ENCODE results near the gene GJA3.

Gene GJA3

GRCh38 chr13:20160306-20161274 is at the start of gene GJA3:
GJA3 (minus strand) TSS chr13:20161052; CDS start chr13:20143288, 17,764 bp downstream.
- peak in 1 of 2 experiments; percentile 46 for DNase-seq (ENCODE audit: low read depth in 2 of 2)

GRCh38 chr13:20209948-20210347 is 49.1 kb upstream of the GJA3 start:
- no peak for DNase-seq (ENCODE audit: low read depth in 2 of 2)

DNA sequence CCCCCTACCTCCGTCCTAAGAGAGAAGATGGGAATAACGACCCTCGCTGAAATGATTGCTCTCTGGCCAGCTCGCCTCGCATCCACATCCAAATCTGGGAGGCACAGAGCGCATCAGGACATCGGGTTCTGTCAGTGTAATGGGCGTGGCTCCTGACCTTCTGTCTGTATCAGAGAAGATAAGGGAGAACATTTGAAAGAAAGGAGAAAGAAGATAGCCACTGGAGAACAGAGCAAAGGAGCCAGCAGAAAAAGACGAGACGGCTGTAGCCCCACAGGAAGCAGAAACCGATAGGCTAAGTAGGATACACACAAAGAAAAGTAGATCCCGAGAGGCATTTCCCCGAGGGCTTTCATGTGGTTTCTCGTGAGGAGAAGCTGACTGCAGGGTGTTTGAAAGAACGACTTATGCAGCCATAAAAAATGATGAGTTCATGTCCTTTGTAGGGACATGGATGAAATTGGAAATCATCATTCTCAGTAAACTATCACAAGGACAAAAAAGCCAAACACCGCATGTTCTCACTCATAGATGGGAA is 45.9 kb upstream of the GJA3 start:
- no peak for DNase-seq (ENCODE audit: low read depth in 2 of 2)

DNA sequence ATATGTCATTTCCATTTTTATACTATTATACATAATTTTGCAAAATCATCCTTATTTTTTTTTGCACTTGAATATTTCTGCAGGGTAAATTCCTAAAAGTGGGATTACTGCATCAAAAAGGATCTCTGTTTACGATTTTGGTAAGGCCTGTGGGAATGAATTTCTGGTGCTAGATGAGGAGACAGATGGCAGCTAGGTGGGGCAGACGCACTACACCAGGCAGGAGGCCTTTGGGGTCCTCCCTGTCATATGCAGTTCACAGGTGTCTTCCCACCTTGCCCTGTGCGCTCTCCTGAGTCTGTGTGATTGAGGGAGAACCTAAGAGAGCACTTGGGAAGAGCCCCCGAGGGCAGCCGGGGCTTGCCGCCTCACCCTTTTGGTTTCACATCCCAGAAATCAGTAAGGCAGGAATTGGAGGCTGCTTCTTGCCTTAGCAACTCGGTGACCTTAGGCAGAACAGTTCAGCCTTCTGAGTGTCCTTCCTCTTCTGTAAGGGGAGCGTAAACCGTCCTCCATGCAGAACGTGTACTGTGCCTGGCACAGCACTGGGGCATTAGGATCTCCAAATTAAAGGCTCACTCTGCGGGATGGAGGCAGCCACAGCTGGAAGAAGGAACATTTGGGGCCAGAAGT is 45.3 kb upstream of the GJA3 start:
- DNase-seq (ENCODE audit: low read depth in 2 of 2) = no peak

GRCh38 chr13:20198781-20199180 is 37.9 kb upstream of the GJA3 start:
- no peak for DNase-seq (ENCODE audit: low read depth in 2 of 2)

GRCh38 chr13:20197361-20197834 is 36.5 kb upstream of the GJA3 start:
- DNase-seq (ENCODE audit: low read depth in 2 of 2) = no peak

- DNase-seq (ENCODE audit: low read depth in 2 of 2) = no peak
These were observed 34.9 kb upstream of the GJA3 start for GRCh38 chr13:20195801-20196200.

- peak in 1 of 2 experiments; percentile 16 for DNase-seq (ENCODE audit: low read depth in 2 of 2)
These were observed 33.2 kb upstream of the GJA3 start for GRCh38 chr13:20193907-20194631.

DNA sequence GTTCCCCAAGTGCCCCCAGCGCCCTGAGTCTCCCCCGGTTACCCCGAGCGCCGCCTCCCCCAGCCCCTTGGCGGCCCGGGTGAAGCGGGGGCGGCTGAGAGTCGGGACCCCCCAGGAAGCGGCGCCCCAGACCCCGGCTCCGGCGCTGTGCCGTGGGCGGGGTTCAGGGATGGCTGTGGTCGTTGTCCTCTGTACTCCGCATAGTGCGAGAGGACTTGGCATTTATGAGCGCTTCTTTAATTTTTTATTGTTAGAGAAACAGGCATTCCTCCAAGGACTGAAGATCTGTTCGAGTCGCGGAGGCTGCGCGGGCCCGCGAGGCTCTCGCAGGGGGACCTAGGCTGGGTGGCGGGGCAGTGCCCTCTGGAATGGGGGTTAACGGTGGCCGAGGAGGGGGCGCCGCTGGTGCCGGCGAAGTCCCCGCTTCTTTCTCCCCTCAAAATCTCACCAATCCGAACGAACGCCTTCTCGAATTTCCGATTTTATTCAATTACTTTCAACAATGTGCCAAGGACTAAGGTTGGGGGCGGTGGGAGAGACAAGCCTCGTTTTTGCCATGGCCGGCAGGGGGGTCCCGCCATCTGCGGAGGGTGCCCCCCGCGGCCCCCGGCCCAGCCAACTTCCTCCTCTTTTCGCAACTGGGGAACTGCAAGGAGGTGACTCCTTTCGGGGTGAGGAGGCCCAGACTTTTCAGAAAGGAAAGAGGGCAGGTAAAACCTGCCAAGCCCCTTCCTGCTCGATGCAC is 32.5 kb upstream of the GJA3 start:
- DNase-seq (ENCODE audit: low read depth in 2 of 2) = no peak

DNA sequence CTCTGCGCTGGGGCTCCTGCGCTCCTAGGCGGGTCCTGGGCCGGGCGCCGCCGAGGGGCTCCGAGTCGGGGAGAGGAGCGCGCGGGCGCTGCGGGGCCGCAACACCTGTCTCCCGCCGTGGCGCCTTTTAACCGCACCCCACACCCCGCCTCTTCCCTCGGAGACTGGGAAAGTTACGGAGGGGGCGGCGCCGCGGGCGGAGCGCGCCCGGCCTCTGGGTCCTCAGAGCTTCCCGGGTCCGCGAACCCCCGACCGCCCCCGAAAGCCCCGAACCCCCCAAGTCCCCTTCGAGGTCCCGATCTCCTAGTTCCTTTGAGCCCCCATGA is 31.9 kb upstream of the GJA3 start, which contains the start of gene GJB2:
TSS of gene GJB2 (minus strand) at position 103 of the 326 bp plus-strand sequence. CDS start 3,357 bp downstream, outside the sequence.
- no peak for DNase-seq (ENCODE audit: low read depth in 2 of 2)

- no peak for DNase-seq (ENCODE audit: low read depth in 2 of 2)
These were observed 31.4 kb upstream of the GJA3 start for GRCh38 chr13:20192158-20192835.

DNA sequence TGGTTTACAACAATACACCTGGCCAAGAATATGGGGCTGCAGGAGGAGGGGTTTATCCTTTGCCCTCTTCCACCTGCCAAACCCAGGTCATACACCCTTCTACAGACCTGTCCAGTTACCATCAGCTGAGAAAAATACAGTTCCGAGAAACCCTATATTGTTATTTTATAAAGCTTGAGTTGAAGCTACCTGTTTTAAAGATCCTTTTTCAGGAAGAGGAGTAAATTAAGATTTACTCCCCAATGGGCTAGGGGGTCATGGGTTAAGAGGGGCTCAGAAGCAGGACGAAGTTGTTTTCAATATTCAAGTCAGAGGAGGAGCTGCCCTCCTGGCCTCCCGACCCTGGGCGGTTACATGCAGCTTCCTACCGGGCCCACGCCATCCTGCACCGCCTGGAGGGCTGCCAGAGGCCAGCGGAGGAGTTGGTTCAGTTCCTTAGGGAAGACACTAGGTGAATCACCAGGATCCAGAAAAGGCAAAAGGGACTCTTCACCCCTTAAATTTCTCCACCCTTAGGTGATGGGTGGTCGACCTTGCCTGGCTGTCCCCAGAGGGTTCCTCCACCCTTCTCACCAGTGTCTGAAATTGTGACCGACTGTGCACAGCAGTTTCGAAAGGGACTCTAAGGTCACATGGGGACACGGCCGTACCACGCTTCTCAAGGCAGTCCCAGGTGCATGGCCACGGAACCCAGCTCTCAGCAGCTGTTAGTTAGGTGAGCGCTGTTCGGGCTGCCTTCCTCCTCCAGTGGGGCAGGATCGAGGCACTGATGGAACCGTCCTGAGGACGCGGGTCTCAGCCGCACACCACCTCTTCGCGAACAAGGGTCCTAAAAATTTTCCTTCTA is 30.7 kb upstream of the GJA3 start:
- DNase-seq (ENCODE audit: low read depth in 2 of 2) = no peak

DNA sequence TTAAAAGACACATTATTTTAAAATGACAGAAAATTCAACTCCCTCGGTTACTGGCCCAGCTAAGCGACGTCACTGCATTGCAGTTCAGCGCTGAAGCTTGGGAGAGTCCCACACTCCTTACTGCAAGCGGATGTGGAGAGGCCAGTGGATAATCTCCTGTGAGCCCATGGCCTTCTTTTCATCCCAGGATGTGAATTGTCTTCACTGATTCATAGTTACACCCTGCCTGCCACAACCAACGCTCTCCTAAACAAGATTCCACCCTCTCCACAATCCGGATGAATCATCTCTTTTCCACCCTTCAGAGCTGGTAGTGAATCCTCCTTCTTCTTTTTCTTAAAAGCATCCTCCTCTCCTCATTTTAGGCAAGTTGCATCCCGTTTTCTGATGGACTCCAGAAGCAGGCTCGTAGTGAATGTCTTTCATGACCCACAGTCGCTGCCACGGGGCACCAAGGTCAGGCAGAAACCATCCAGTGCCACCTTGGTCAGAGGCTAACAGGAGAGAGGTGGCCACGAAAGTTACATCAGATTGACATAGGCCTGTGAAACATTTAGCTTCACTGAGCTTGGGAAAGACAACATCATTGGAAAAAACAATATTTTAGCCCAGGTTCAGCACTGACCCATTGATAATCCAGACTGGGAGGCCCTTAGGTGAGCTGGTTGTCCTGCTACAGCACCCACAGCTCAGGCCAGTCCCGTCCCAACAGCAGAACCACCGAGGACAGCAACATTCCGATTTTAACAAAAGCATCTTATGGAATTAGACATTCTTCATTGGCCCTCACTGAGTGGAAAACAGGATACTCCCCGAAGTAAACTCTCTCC is 29.8 kb upstream of the GJA3 start:
- no peak for DNase-seq (ENCODE audit: low read depth in 2 of 2)

GRCh38 chr13:20190076-20190475 is 29.2 kb upstream of the GJA3 start:
- DNase-seq (ENCODE audit: low read depth in 2 of 2) = no peak

DNA sequence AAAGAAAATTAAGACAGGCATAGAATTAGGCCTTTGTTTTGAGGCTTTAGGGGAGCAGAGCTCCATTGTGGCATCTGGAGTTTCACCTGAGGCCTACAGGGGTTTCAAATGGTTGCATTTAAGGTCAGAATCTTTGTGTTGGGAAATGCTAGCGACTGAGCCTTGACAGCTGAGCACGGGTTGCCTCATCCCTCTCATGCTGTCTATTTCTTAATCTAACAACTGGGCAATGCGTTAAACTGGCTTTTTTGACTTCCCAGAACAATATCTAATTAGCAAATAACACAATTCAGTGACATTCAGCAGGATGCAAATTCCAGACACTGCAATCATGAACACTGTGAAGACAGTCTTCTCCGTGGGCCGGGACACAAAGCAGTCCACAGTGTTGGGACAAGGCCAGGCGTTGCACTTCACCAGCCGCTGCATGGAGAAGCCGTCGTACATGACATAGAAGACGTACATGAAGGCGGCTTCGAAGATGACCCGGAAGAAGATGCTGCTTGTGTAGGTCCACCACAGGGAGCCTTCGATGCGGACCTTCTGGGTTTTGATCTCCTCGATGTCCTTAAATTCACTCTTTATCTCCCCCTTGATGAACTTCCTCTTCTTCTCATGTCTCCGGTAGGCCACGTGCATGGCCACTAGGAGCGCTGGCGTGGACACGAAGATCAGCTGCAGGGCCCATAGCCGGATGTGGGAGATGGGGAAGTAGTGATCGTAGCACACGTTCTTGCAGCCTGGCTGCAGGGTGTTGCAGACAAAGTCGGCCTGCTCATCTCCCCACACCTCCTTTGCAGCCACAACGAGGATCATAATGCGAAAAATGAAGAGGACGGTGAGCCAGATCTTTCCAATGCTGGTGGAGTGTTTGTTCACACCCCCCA is 28.1 kb upstream of the GJA3 start:
- no peak for DNase-seq (ENCODE audit: low read depth in 2 of 2)

DNA sequence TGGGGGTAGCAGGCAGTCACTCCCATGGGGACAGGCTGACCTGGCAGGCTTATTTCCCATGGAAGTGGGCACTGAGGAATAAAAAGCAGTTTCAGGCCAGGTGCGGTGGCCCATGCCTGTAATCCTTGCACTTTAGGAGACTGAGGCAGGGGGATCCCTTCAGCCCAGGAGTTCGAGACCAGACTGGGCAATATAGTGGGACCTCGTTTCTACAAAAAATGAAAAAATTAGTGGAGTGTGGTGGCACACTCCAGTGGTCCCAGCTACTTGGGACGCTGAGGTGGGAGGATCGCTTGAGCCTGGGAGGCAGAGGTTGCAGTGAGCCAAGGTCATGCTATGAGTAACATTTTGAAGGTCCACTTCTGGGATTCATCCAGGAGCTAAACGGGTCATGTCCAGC is 25.9 kb upstream of the GJA3 start:
- DNase-seq (ENCODE audit: low read depth in 2 of 2) = no peak

DNA sequence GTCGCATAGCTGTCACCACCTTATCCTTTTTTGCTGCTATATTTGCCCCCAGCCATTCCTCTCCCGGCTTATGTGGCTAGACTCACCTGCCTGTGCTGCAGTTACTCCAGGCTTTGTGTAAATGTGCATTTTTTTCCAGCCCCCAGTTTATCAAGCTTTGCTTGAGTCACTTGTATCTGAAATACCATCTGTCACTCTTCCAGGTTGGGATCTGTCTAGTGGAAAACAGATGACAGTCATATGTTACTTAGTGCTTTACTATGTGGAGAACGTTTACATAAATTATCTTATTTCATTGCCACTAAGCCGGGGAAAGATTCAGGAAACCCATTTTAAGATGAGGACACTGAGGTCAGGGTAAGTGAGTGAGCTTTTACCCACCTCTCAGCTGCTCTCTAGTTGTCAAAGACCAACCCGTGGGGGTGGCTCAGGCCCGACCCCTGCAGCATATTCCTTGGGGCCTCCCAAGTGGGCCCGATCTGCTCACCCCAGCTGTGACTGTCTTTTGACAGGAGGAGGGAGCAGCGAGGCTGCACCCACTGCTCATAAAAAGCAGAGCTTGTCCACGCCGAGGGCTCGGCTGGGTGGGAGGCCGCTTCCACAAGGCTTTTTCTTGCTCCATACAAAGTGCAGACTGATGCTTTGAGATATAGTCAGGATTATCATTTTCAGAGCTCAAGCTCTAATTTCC is 24.7 kb upstream of the GJA3 start:
- DNase-seq (ENCODE audit: low read depth in 2 of 2) = no peak

Data from stimulated activated CD4-positive, alpha-beta T cell treated with anti-CD3 and anti-CD28 coated beads, Interleukin-12 subunit alpha, Interleukin-12 subunit beta, amount 100 ng/mL, for 24 hours (primary cell).